ENCODE data around the gene SPDYE17.
"Not testable (repeated sequence)": the region's sequence is repeated elsewhere in the genome, so short reads cannot be mapped to it uniquely, and the experiment has no call there.

GRCh38 chr7:77002678-77003233, 29.4 kb downstream of the SPDYE17 start:
- not testable (repeated sequence) for TF ChIP-seq ATF3 (IDR thresholded peaks at IDR 0.05; ENCODE audit: insufficient read depth, low read depth, low read length); CTCF (IDR thresholded peaks at IDR 0.05; ENCODE audit: control extremely low read depth in 1 of 3, insufficient read depth in 1 of 3, low read depth in 1 of 3, low read length in 3 of 3); EP300 (IDR thresholded peaks at IDR 0.05; ENCODE audit: borderline replicate concordance in 1 of 2, low read depth in 2 of 2, low read length in 2 of 2); CHD1 (IDR thresholded peaks at IDR 0.05; ENCODE audit: low read depth, low read length); ZNF274 (IDR thresholded peaks at IDR 0.05; ENCODE audit: borderline replicate concordance, extremely low read depth, low read length); YY1 (IDR thresholded peaks at IDR 0.05; ENCODE audit: low read depth, low read length); CBX5 (IDR thresholded peaks at IDR 0.05; ENCODE audit: low read depth, low read length)

All from H1 (cell line).